GM23248 (cell line): ENCODE data around the gene BACE2. TPM values are rescaled to one million over a fixed set of nuclear protein-coding genes. Genes with fewer than 3 reads are reported as not detected.

ENCODE experiments used
- DNase-seq: peaks from one replicate; pipeline ENCODE4 v3.0.0-alpha.2; 2015
- H2AFZ ChIP-seq: fragments of 200-600 bp; sonication (generic); 2 replicates; pipeline ENCODE4 v1.6.1; 2016; ENCODE audit warnings: antibody characterized with exemption
- H3F3A ChIP-seq: fragments of 200-600 bp; sonication (generic); 2 replicates; pipeline ENCODE4 v1.6.1; 2016; ENCODE audit warnings: mild to moderate bottlenecking, antibody characterized with exemption, mixed run types; ENCODE audit not compliant: insufficient read depth
- H3K27ac ChIP-seq: fragments of 200-600 bp; sonication (generic); 2 replicates; pipeline ENCODE4 v1.5.1; 2016; ENCODE audit warnings: mild to moderate bottlenecking
- H3K27me3 ChIP-seq: fragments of 200-600 bp; sonication (generic); replicated peaks from 2 replicates; pipeline ENCODE4 v1.6.1; 2016; ENCODE audit warnings: mild to moderate bottlenecking; ENCODE audit not compliant: insufficient read depth
- H3K36me3 ChIP-seq: fragments of 200-600 bp; sonication (generic); 2 replicates; pipeline ENCODE4 v1.6.1; 2016; ENCODE audit warnings: low read depth, mild to moderate bottlenecking
- H3K4me1 ChIP-seq: fragments of 200-600 bp; sonication (generic); 2 replicates; pipeline ENCODE4 v1.6.1; 2016; ENCODE audit warnings: mild to moderate bottlenecking; ENCODE audit not compliant: insufficient read depth
- H3K4me2 ChIP-seq: fragments of 200-600 bp; sonication (generic); one replicate; pipeline ENCODE4 v1.6.1; 2016; ENCODE audit warnings: mild to moderate bottlenecking; ENCODE audit not compliant: unreplicated experiment
- H3K4me3 ChIP-seq: fragments of 200-600 bp; sonication (generic); 2 replicates; pipeline ENCODE4 v1.5.1; 2016; ENCODE audit warnings: mild to moderate bottlenecking
- H3K79me2 ChIP-seq: fragments of 200-600 bp; sonication (generic); 2 replicates; pipeline ENCODE4 v1.6.1; 2016; ENCODE audit warnings: mild to moderate bottlenecking; ENCODE audit not compliant: insufficient read depth
- H3K9ac ChIP-seq: fragments of 200-600 bp; sonication (generic); 2 replicates; pipeline ENCODE4 v1.6.1; 2016; ENCODE audit warnings: mild to moderate bottlenecking
- H3K9me2 ChIP-seq: fragments of 200-600 bp; sonication (generic); 2 replicates; pipeline ENCODE4 v1.6.1; 2016; ENCODE audit warnings: mixed run types, mild to moderate bottlenecking, moderate library complexity; ENCODE audit not compliant: insufficient read depth
- H3K9me3 ChIP-seq: fragments of 200-600 bp; sonication (generic); one replicate; pipeline ENCODE4 v1.6.1; 2017; ENCODE audit warnings: low read depth
- H4K20me1 ChIP-seq: fragments of 200-600 bp; sonication (generic); 2 replicates; pipeline ENCODE4 v1.6.0; 2016; ENCODE audit not compliant: insufficient read depth
- EZH2 ChIP-seq: fragments of 200-600 bp; sonication (generic); IDR thresholded peaks from 2 replicates; pipeline ENCODE4 v1.6.1; 2018; ENCODE audit warnings: antibody characterized with exemption, mild to moderate bottlenecking; ENCODE audit not compliant: insufficient read depth, poor library complexity, severe bottlenecking
- EZH2phosphoT487 ChIP-seq: fragments of 200-600 bp; sonication (generic); IDR thresholded peaks from 2 replicates; pipeline ENCODE4 v1.6.1; 2018; ENCODE audit warnings: antibody characterized with exemption, moderate library complexity, mild to moderate bottlenecking, low read depth; ENCODE audit not compliant: insufficient read depth
- WGBS, 2 experiments: methylation state at CpG; one replicate each; pipeline ENCODE4 v1.1.6; 2015 to 2017; ENCODE audit warnings: low lambda C conversion rate in 2 of 2, low coverage in 1 of 2; ENCODE audit errors: missing lambda C conversion rate in 2 of 2; 5-methylcytosine and 5-hydroxymethylcytosine counted together
- in situ Hi-C: fragments of 300-500 bp; cut with MboI; formaldehyde crosslinking; loops from 2 replicates; pipeline ENCODE4 v1.15.0; 2020
- polyA plus RNA-seq: library from polyadenylated mRNA; unstranded; fragments of >200 nt; fragmentation: Nextera tagmentation; extraction: Ambion mirVana; gene quantifications from 2 replicates; pipeline ENCODE4 v1.2.1, GENCODE V29; 2016
- total RNA-seq: library from RNA; depleted of rRNA; stranded (reverse); fragments of >200 nt; shearing (Covaris generic); gene quantifications from 2 replicates; pipeline ENCODE4 v1.2.3, GENCODE V29; 2014

Gene BACE2
- total and polyA plus RNA-seq, 2 experiments from 2014 or later = 69.5 to 97.8 TPM

DNA sequence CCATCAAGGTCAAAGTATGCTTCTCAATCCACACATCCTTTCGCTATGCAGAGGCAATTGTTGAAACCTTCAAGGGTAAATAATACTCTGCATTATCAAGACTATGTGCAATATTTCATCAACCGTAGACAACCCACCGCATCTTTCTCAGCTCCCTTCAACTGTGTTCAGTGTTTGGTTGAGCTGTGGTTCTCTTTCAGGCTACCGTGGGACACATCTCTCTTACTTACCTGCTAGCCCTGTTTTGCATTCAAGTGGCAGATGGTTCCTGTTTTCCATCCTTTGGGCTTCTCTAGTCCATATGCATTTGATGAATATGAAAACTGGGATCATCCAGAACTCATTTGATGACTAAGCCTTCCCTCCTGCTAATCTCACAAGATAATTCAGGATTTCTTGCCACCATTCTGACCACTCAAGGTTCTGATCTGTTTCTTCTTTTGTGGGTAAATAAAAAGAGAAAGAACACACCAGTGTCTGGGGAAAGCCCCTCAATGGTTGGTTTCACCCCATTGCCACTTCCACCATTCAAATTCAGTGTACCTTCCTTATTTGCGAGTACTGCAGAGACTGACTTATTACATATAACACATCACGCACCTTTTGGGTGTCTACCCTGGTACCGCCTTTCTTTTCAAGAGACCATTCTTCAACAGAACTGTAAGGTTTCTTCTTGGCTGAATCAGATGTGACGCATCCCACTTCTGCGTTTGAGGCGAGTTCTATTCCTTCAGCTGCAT, 61.7 kb downstream of the BACE2 start:
- H3K9ac ChIP-seq = no peak overlapping the region
- no peak overlapping the region for H3K4me3 ChIP-seq
- no peaks in the 10 kb centered on the region for H3K4me1 ChIP-seq
- H3K9me2 ChIP-seq = no peaks in the 10 kb centered on the region
- 93 to 95% methylated on average over 10 of the region's 10 CpGs for WGBS, 2 experiments
- TF ChIP-seq EZH2phosphoT487 (no peak), EZH2 (no peak)
- no peaks in the 10 kb centered on the region for H3K27me3 ChIP-seq
- H3K27ac ChIP-seq = no peak overlapping the region
- H3F3A ChIP-seq = no peaks in the 10 kb centered on the region
- no peaks in the 10 kb centered on the region for H4K20me1 ChIP-seq
- no peak overlapping the region for H3K4me2 ChIP-seq
- H3K36me3 ChIP-seq = no peaks in the 10 kb centered on the region; the same call in 1 of the 2 replicates
- in situ Hi-C loops = no loop called here
- no peak for DNase-seq
- no peaks in the 10 kb centered on the region for H3K79me2 ChIP-seq
- no peaks in the 10 kb centered on the region for H3K9me3 ChIP-seq
- H2AFZ ChIP-seq = no peak overlapping the region

GRCh38 chr21:41230497-41230896, 62.5 kb downstream of the BACE2 start:
- WGBS, 2 experiments = 89 to 97% methylated on average over 4 of the region's 4 CpGs
- Histone ChIP-seq H3K27me3 (no peaks in the 10 kb centered on the region), H3F3A (no peaks in the 10 kb centered on the region), H3K4me2 (no peak overlapping the region), H3K9me3 (no peaks in the 10 kb centered on the region), H3K4me3 (no peak overlapping the region), H3K9me2 (no peaks in the 10 kb centered on the region), H2AFZ (no peak overlapping the region), H3K79me2 (no peaks in the 10 kb centered on the region), H3K27ac (no peak overlapping the region), H3K4me1 (no peaks in the 10 kb centered on the region), H3K9ac (no peak overlapping the region), H3K36me3 (no peaks in the 10 kb centered on the region; the same call in 1 of the 2 replicates), H4K20me1 (no peaks in the 10 kb centered on the region)
- TF ChIP-seq EZH2 (no peak), EZH2phosphoT487 (no peak)
- in situ Hi-C loops = no loop called here
- DNase-seq = no peak

DNA sequence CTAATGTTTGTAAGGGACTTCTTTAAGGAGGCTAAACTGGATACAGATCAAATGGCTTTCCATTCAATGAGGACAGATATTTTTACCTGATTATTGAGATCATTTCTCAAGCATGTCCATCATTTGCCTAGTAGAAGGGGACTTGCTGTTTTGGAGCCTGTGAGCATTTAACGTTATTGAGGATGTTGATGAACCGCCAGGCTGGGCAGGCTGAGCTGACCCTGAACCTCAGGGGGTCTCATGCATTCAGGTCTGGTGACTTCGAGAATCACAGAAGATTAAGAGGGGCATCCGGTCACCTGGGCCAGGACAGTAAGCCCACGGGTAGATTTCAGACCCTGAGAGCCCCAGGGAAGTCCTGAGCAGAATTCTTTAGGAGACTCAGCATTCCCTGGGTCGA, 63.1 kb downstream of the BACE2 start:
- no peak overlapping the region for H3K9ac ChIP-seq
- H3K9me3 ChIP-seq = no peaks in the 10 kb centered on the region
- no peak overlapping the region for H2AFZ ChIP-seq
- 88 to 92% methylated on average over 6 of the region's 6 CpGs for WGBS, 2 experiments
- no peaks in the 10 kb centered on the region for H3K27me3 ChIP-seq
- no peaks in the 10 kb centered on the region; the same call in 1 of the 2 replicates for H3K36me3 ChIP-seq
- no peaks in the 10 kb centered on the region for H4K20me1 ChIP-seq
- H3K27ac ChIP-seq = no peak overlapping the region
- in situ Hi-C loops = no loop called here
- H3K4me2 ChIP-seq = no peak overlapping the region
- no peaks in the 10 kb centered on the region for H3K4me1 ChIP-seq
- H3K9me2 ChIP-seq = no peaks in the 10 kb centered on the region
- no peaks in the 10 kb centered on the region for H3K79me2 ChIP-seq
- no peaks in the 10 kb centered on the region for H3F3A ChIP-seq
- no peak for DNase-seq
- TF ChIP-seq EZH2 (no peak), EZH2phosphoT487 (no peak)
- H3K4me3 ChIP-seq = no peak overlapping the region

GRCh38 chr21:41232013-41232412, 64.1 kb downstream of the BACE2 start:
- H3K4me2 ChIP-seq = no peak overlapping the region
- no peaks in the 10 kb centered on the region for H3K27me3 ChIP-seq
- H3K27ac ChIP-seq = no peak overlapping the region
- no peak overlapping the region for H3K9ac ChIP-seq
- H3K4me1 ChIP-seq = no peaks in the 10 kb centered on the region
- H2AFZ ChIP-seq = no peak overlapping the region
- no peaks in the 10 kb centered on the region for H3K9me3 ChIP-seq
- 97 to 98% methylated on average over 10 of the region's 10 CpGs for WGBS, 2 experiments
- in situ Hi-C loops = no loop called here
- no peaks in the 10 kb centered on the region for H3K9me2 ChIP-seq
- H3K79me2 ChIP-seq = no peaks in the 10 kb centered on the region
- TF ChIP-seq EZH2 (no peak), EZH2phosphoT487 (no peak)
- no peak overlapping the region for H3K4me3 ChIP-seq
- no peak for DNase-seq
- no peaks in the 10 kb centered on the region for H3F3A ChIP-seq
- no peaks in the 10 kb centered on the region for H4K20me1 ChIP-seq
- no peaks in the 10 kb centered on the region; the same call in 1 of the 2 replicates for H3K36me3 ChIP-seq

DNA sequence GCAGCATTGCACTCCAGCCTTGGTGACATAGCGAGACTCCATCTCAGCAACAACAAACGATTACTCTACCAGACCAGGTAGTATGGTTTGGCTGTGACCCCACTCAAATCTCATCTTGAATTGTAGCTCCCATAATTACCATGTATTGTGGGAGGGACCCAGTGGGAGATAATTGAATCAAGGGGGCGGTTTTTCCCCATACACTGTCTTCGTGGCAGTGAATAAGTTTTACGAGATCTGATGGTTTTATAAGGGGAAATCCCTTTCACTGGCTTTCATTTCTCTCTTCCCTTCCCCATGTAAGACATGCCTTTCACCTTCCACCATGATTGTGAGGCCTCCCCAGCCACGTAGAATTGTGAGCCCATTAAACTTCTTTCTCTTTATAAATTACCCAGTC, 66.0 kb downstream of the BACE2 start:
- 92 to 97% methylated on average over 6 of the region's 6 CpGs for WGBS, 2 experiments

More for the DNA sequence above, 66.0 kb downstream of the BACE2 start:
- H3K9ac ChIP-seq = no peak overlapping the region
- H4K20me1 ChIP-seq = no peaks in the 10 kb centered on the region
- H3K36me3 ChIP-seq = peaks cover 9% of the 10 kb centered on the region; the same call in 1 of the 2 replicates
- no peaks in the 10 kb centered on the region for H3K9me2 ChIP-seq
- H3K79me2 ChIP-seq = no peaks in the 10 kb centered on the region
- no peak overlapping the region for H3K27ac ChIP-seq
- H3K4me1 ChIP-seq = no peaks in the 10 kb centered on the region
- DNase-seq = no peak
- H2AFZ ChIP-seq = no peak overlapping the region
- no peak overlapping the region for H3K4me2 ChIP-seq
- in situ Hi-C loops = no loop called here
- no peaks in the 10 kb centered on the region for H3K27me3 ChIP-seq
- TF ChIP-seq EZH2 (no peak), EZH2phosphoT487 (no peak)
- no peaks in the 10 kb centered on the region for H3F3A ChIP-seq
- H3K4me3 ChIP-seq = no peak overlapping the region
- H3K9me3 ChIP-seq = no peaks in the 10 kb centered on the region
